Common myeloid progenitor, CD34-positive (primary cell): ENCODE data around the gene BPIFA1.

Experiments used
- CTCF ChIA-PET: fragments of 350-600 bp; sonication (Branson Sonifier 250); formaldehyde crosslinking; loops from one replicate; lab custom pipeline; 2021; ENCODE audit warnings: antibody characterized with exemption; lab: Charles Lee
- POLR2A ChIA-PET: fragments of 350-600 bp; sonication (Branson Sonifier 250); formaldehyde crosslinking; loops from one replicate; lab custom pipeline; 2021; ENCODE audit warnings: antibody characterized with exemption; lab: Charles Lee
- DNase-seq, 3 donors: peaks; one replicate each; pipeline versions ENCODE4 v3.0.0 to v3.0.0-alpha.2; 2013
- H3K27ac ChIP-seq, 2 experiments: 1 replicate in 1 of 2; 2 replicates in 1 of 2; pipeline ENCODE4 v1.7.0; 2013; ENCODE audit warnings: inconsistent platforms in 2 of 2, low read length in 2 of 2, mild to moderate bottlenecking in 2 of 2, low read depth in 1 of 2, moderate library complexity in 1 of 2; ENCODE audit not compliant: severe bottlenecking in 2 of 2, insufficient read depth in 1 of 2, poor library complexity in 1 of 2
- H3K27me3 ChIP-seq, 5 experiments: replicated peaks in 2 of 5; 1 replicate in 3 of 5; 2 replicates in 2 of 5; pipeline versions ENCODE4 v1.6.1 to v1.7.0; 2013; ENCODE audit warnings: low read length in 4 of 5, mild to moderate bottlenecking in 2 of 5, moderate library complexity in 2 of 5, inconsistent platforms in 1 of 5; ENCODE audit not compliant: insufficient read depth in 5 of 5, control insufficient read depth in 4 of 5
- H3K36me3 ChIP-seq, 4 experiments: 1 replicate in 2 of 4; 2 replicates in 2 of 4; pipeline versions ENCODE4 v1.6.1 to v1.7.0; 2013; ENCODE audit warnings: low read length in 3 of 4, control low read depth in 1 of 4, mild to moderate bottlenecking in 1 of 4; ENCODE audit not compliant: control insufficient read depth in 4 of 4, insufficient read depth in 4 of 4
- H3K4me1 ChIP-seq, 4 experiments: 1 replicate in 3 of 4; 2 replicates in 1 of 4; pipeline versions ENCODE4 v1.6.1 to v1.7.1; 2013; ENCODE audit warnings: low read length in 3 of 4, mild to moderate bottlenecking in 3 of 4, control low read depth in 1 of 4, inconsistent platforms in 1 of 4, moderate library complexity in 1 of 4; ENCODE audit not compliant: control insufficient read depth in 4 of 4, insufficient read depth in 4 of 4; ENCODE audit errors: control extremely low read depth in 1 of 4
- H3K4me3 ChIP-seq, 7 experiments: 1 replicate in 4 of 7; 2 replicates in 3 of 7; pipeline versions ENCODE4 v1.5.1 to v1.7.0; 2013; ENCODE audit warnings: mild to moderate bottlenecking in 7 of 7, low read length in 6 of 7, moderate library complexity in 6 of 7, inconsistent platforms in 2 of 7, low read depth in 2 of 7, control low read depth in 1 of 7; ENCODE audit not compliant: insufficient read depth in 4 of 7, control insufficient read depth in 1 of 7; ENCODE audit errors: extremely low read depth in 1 of 7
- H3K9me3 ChIP-seq, 5 experiments: 1 replicate in 4 of 5; 2 replicates in 1 of 5; pipeline versions ENCODE4 v1.6.1 to v1.7.1; 2013; ENCODE audit warnings: low read length in 4 of 5, mild to moderate bottlenecking in 2 of 5, inconsistent platforms in 1 of 5, low read depth in 1 of 5, moderate library complexity in 1 of 5; ENCODE audit not compliant: control insufficient read depth in 4 of 5, insufficient read depth in 2 of 5; ENCODE audit errors: control extremely low read depth in 1 of 5
- WGBS: methylation state at CpG from one replicate; pipeline ENCODE4 v1.1.5; 2013; ENCODE audit not compliant: insufficient coverage; 5-methylcytosine and 5-hydroxymethylcytosine counted together

The BPIFA1 gene

DNA sequence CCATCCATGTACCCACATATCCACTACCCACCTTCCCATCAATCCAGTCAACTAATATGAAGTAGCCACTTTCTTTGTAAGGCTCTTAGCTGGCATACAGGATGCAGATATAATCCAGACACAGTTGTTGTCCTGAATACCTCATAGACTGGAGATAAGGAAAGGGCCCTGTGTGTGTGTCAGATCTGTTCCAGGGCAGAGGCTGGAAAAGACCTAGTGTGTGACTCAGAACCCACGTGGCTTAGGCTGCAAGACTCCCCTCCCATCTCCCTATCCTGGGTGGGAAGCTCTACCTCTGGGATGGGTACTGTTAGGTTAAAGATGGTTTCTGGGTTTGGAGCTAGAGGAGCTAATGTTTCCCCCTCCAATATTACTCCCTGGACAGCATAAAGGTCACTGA lies 3.6 kb downstream of the BPIFA1 start:
- Histone ChIP-seq H3K4me1 (no peaks in the 10 kb centered on the region), H3K36me3 (no peaks in the 10 kb centered on the region), H3K4me3 (no peak overlapping the region), H3K27ac (no peak overlapping the region), H3K9me3 (no peaks in the 10 kb centered on the region), H3K27me3 (peaks cover 0 to 16% (median 7%) of the 10 kb centered on the region in 5 experiments)
- ChIA-PET POLR2A (no interaction called here), CTCF (no interaction called here)
- no CpG with 5 or more reads among the region's 1 CpG for WGBS
- DNase-seq, result no peak

DNA sequence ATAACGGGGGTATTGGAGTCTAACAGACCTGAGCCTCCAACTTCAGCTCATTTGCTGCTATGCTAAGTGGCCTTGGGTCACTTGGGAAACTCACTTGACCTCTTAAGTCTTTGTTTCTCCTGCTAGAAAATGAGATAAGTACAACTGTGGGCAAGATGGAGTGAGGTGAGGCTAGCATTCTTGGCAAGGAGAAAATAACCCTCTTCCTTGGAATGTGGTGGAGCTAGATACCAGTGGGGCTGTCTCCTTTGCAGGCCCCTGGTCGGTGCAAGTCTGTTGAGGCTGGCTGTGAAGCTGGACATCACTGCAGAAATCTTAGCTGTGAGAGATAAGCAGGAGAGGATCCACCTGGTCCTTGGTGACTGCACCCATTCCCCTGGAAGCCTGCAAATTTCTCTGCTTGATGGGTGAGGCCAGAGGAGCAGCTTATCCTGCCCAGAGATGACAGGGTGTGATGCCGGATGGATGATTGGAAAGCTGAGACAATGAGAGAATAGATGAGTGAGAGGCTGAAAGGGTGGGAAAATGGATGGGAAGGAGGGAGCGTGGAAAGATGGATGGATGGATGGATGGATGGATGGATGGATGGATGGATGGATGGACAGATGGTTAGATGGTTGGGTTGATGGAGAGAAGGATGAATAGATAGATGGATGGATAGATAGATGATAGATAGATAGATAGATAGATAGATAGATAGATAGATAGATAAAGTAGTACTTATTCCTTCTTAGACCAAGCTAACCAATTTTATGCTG lies 4.4 kb downstream of the BPIFA1 start:
- POLR2A ChIA-PET, result no interaction called here
- CTCF ChIA-PET, result no interaction called here

DNA sequence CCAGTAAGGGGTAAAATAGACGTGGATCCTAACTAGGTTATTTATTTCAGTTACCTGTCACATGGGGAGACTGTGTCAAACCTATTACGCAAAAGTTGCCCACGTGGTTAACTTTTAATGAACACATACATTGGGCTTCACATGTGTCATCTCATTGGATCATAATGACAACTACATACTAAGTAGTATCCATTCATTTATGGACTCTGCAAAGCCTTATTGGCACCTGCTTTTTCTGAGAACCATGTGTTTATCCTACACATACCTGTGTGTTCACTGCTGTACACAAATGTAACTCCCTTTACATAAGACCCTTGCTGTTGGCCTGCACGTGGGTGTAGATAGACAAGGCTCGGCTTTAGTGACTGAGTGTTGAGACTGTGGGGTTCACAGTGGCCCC lies 5.1 kb downstream of the BPIFA1 start:
- DNase-seq, result no peak
- Histone ChIP-seq H3K9me3 (no peaks in the 10 kb centered on the region), H3K4me1 (no peaks in the 10 kb centered on the region), H3K4me3 (no peak overlapping the region), H3K36me3 (no peaks in the 10 kb centered on the region), H3K27me3 (peaks cover 0 to 12% (median 4%) of the 10 kb centered on the region in 5 experiments), H3K27ac (no peak overlapping the region)
- 100% methylated on average over 1 of the region's 5 CpGs for WGBS
- ChIA-PET POLR2A (no interaction called here), CTCF (no interaction called here)

More for the DNA sequence above, 4.4 kb downstream of the BPIFA1 start:
- 89% methylated on average over 3 of the region's 4 CpGs for WGBS
- Histone ChIP-seq H3K27ac (no peak overlapping the region), H3K4me3 (no peak overlapping the region), H3K27me3 (peaks cover 0 to 14% (median 7%) of the 10 kb centered on the region in 5 experiments), H3K9me3 (no peaks in the 10 kb centered on the region), H3K4me1 (no peaks in the 10 kb centered on the region), H3K36me3 (no peaks in the 10 kb centered on the region)
- DNase-seq, result no peak

DNA sequence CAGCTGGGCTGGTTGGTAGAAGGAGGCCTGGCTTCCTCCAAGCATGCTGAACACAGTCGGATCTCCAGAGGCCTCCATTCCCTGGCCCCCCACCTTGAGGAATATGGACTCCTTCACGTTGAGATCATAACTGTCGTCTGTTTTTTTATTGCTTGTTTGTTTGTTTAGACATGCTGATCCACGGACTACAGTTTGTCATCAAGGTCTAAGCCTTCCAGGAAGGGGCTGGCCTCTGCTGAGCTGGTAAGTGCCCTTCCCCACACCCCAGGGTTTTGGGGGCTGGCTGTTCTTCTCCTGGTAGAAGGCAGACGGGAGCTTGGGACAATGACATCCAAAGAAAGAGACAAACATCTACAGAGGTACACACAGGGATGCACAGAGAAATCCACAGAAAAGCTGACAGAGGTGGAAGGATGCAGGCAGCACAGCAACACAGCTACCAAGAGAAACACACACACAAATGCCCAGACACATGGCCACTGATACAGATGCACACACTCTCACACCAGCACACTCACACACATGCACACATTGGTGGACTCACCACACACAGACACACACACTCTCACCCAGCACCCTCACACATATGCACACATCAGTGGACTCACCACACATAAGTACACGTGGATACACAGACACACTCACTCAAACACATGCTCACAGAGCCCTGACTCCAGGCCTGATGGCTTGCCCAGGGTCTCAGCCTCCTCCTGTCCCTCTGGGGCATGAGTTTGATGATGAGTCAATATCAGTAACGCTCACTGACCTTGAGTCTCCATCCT lies 6.7 kb downstream of the BPIFA1 start:
- POLR2A ChIA-PET, result no interaction called here
- CTCF ChIA-PET, result no interaction called here
- Histone ChIP-seq H3K27me3 (peaks cover 0 to 5% (median 2%) of the 10 kb centered on the region in 5 experiments), H3K4me3 (no peak overlapping the region), H3K27ac (no peak overlapping the region), H3K9me3 (no peaks in the 10 kb centered on the region), H3K36me3 (no peaks in the 10 kb centered on the region), H3K4me1 (no peaks in the 10 kb centered on the region)
- WGBS, result 86% methylated on average over 5 of the region's 7 CpGs
- no peak for DNase-seq

DNA sequence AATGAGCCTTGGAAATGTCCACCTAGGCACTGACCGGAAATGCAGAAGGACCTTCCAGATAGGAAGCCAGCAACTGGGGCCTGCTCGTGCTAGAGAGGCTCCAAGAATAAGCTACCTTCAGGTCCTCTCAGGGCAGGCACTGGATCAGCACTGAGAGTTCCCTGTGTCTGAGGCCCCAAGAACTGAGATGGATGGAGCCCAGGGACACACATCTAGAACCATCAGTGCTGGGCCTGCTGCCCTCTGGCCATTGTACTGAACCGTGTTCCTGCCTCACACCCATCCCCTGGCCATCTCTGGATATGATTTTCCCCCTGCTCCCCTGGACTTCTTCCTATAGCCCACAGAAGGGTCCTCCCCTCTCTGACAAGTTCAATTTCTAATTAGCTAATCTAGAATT lies 10.3 kb downstream of the BPIFA1 start:
- CTCF ChIA-PET, result interaction anchor here (1.3 kb wide), 1 partner anchor 16 kb away, joined by 3 read pairs; no protein-coding TSS in a partner anchor
- no peak for DNase-seq
- Histone ChIP-seq H3K36me3 (no peaks in the 10 kb centered on the region), H3K27me3 (peaks cover 0 to 5% (median 0%) of the 10 kb centered on the region in 5 experiments), H3K4me1 (no peaks in the 10 kb centered on the region), H3K9me3 (no peaks in the 10 kb centered on the region), H3K4me3 (no peak overlapping the region), H3K27ac (no peak overlapping the region)
- WGBS, result 81% methylated on average over 3 of the region's 3 CpGs
- POLR2A ChIA-PET, result no interaction called here

DNA sequence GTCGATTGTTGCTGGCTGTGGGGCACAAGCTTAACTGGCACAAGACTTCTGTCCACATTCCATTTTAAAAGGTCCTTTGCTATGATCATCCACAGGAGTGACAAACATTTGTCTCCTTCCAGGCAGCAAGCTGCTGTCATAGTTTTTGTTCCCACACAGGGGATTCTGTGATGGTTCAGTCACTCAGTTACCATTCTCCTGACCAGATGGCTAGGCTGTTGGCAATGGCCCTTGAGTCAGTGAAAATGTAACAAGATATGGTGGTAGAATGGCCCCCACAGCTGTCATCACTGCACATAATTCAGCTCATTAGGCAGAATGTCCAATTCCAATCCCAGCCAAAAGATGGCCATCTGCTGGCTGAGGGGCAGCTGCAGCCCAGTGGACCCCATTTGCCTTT lies 13.7 kb downstream of the BPIFA1 start:
- no peak overlapping the region for H3K4me3 ChIP-seq
- WGBS, result 89% methylated on average over 1 of the region's 1 CpG
- ChIA-PET POLR2A (no interaction called here), CTCF (no interaction called here)
- H3K36me3 ChIP-seq, result no peaks in the 10 kb centered on the region
- H3K9me3 ChIP-seq, result peaks cover 0 to 3% (median 0%) of the 10 kb centered on the region in 5 experiments
- no peak for DNase-seq
- H3K4me1 ChIP-seq, result no peaks in the 10 kb centered on the region
- no peak overlapping the region for H3K27ac ChIP-seq
- peaks cover 0 to 5% (median 0%) of the 10 kb centered on the region in 5 experiments for H3K27me3 ChIP-seq

DNA sequence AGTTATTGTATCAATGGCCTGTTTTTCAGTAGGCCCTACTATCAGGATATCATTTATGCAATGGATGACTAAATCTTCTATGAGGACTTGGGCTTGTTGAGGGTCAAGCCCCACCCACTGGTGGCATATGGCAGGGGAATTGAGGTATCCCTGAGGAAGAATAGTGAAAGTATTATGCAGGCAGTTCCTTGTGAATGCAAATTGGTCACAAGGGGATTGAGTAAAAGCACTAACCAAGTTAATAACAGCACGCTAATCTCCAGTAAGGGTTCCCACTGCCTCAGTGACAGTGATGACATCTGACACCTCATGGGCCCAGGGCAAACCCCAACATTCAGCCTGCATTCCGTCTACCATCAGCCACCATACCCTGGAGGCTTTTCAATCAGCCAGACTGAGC lies 14.9 kb downstream of the BPIFA1 start:
- CTCF ChIA-PET, result no interaction called here

More for the DNA sequence above, 14.9 kb downstream of the BPIFA1 start:
- Histone ChIP-seq H3K36me3 (no peaks in the 10 kb centered on the region), H3K4me1 (no peaks in the 10 kb centered on the region), H3K27ac (no peak overlapping the region), H3K9me3 (peaks cover 0 to 3% (median 0%) of the 10 kb centered on the region in 5 experiments), H3K4me3 (no peak overlapping the region), H3K27me3 (peaks cover 0 to 5% (median 0%) of the 10 kb centered on the region in 5 experiments)
- 40% methylated on average over 1 of the region's 2 CpGs for WGBS
- DNase-seq, result no peak
- POLR2A ChIA-PET, result no interaction called here
